LNCaP clone FGC (cell line): ENCODE data around the gene ZNF385B.

Experiments used
- DNase-seq: peaks from one replicate; pipeline ENCODE4 v3.0.0-alpha.2; 2011; ENCODE audit warnings: low read depth
- H3K4me3 ChIP-seq: 2 replicates; pipeline ENCODE4 v1.5.1; 2011; ENCODE audit warnings: mild to moderate bottlenecking, low read depth, low read length, control low read depth
- CTCF ChIP-seq: IDR thresholded peaks from 2 replicates; pipeline ENCODE4 v1.5.1; 2012; ENCODE audit warnings: mild to moderate bottlenecking; ENCODE audit not compliant: control insufficient read depth, insufficient read depth; ENCODE audit errors: extremely low read depth

Gene ZNF385B

GRCh38 chr2:179619947-179620467 is 241.4 kb downstream of the ZNF385B start:
- no peak overlapping the region for H3K4me3 ChIP-seq

GRCh38 chr2:179614121-179614520 is 247.3 kb downstream of the ZNF385B start:
- H3K4me3 ChIP-seq: no peak overlapping the region
- no peak for TF ChIP-seq CTCF
- no peak for DNase-seq

More at GRCh38 chr2:179619947-179620467, 241.4 kb downstream of the ZNF385B start:
- no peak for DNase-seq
- no peak for TF ChIP-seq CTCF

- TF ChIP-seq CTCF: no peak
- H3K4me3 ChIP-seq: no peak overlapping the region
- no peak for DNase-seq
These were observed 247.7 kb downstream of the ZNF385B start for GRCh38 chr2:179613701-179614100.

GRCh38 chr2:179613299-179613651 is 248.1 kb downstream of the ZNF385B start:
- no peak for DNase-seq
- no peak for TF ChIP-seq CTCF
- H3K4me3 ChIP-seq: no peak overlapping the region

GRCh38 chr2:179612591-179613298 is 248.7 kb downstream of the ZNF385B start:
- DNase-seq: no peak
- no peak for TF ChIP-seq CTCF
- no peak overlapping the region for H3K4me3 ChIP-seq

- TF ChIP-seq CTCF: no peak
- DNase-seq: peak; percentile 97
- no peak overlapping the region for H3K4me3 ChIP-seq
These were observed 249.3 kb downstream of the ZNF385B start for GRCh38 chr2:179612108-179612507.

- TF ChIP-seq CTCF: no peak
- H3K4me3 ChIP-seq: no peak overlapping the region
- no peak for DNase-seq
These were observed 255.3 kb downstream of the ZNF385B start for GRCh38 chr2:179606141-179606540.
